Neural progenitor cell (in vitro differentiated cells): ENCODE results near the gene COX15.

Source experiments
- EZH2 ChIP-seq: fragments of 200-600 bp; sonication (generic); IDR thresholded peaks from 2 replicates; pipeline ENCODE4 v1.6.1; 2017; ENCODE audit warnings: antibody characterized with exemption, mild to moderate bottlenecking, moderate library complexity
- EZH2phosphoT487 ChIP-seq: fragments of 200-600 bp; sonication (generic); IDR thresholded peaks from 2 replicates; pipeline ENCODE4 v1.6.1; 2017; ENCODE audit warnings: antibody characterized with exemption
- TF ChIP-seq, protein P1 (sequence below): fragments of 200-600 bp; sonication (generic); IDR thresholded peaks from 2 replicates; pipeline ENCODE4 v1.5.1; 2017; ENCODE audit warnings: antibody characterized with exemption, mild to moderate bottlenecking

DNA sequence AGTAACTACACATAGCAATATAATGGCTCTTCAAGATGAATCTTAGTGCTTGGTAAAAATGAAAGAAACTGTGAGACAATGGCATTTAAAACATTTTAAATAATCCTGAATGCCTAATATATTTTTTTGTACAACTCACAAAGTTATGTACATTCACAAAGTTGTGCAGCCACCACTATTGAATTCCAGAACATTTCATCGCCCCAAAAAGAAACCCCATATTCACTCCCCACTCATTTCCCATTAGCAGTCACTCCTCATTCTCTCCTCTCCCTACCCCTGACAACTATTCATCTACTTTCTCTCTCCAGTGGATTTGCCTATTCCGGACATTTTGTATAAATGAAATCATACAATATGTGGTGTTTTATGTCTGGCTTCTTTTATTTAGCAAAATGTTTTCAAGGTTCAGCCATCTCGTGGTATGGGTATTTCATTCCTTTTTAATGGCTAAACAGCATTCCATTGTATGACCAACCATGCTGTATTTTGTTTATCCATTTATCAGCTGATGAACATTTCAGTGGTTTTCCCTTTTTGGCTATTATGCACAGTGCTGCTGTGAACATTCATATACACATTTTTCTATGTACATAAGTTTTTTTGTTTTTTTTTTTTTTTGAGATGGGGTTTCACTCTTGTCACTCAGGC is 37.9 kb downstream of the COX15 start:
- TF ChIP-seq, protein P1, sequence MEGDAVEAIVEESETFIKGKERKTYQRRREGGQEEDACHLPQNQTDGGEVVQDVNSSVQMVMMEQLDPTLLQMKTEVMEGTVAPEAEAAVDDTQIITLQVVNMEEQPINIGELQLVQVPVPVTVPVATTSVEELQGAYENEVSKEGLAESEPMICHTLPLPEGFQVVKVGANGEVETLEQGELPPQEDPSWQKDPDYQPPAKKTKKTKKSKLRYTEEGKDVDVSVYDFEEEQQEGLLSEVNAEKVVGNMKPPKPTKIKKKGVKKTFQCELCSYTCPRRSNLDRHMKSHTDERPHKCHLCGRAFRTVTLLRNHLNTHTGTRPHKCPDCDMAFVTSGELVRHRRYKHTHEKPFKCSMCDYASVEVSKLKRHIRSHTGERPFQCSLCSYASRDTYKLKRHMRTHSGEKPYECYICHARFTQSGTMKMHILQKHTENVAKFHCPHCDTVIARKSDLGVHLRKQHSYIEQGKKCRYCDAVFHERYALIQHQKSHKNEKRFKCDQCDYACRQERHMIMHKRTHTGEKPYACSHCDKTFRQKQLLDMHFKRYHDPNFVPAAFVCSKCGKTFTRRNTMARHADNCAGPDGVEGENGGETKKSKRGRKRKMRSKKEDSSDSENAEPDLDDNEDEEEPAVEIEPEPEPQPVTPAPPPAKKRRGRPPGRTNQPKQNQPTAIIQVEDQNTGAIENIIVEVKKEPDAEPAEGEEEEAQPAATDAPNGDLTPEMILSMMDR: no peak
- no peak for TF ChIP-seq EZH2
- TF ChIP-seq EZH2phosphoT487: no peak
